ENCODE data around the gene DDRGK1. TPM values are rescaled to one million over a fixed set of nuclear protein-coding genes. Genes with fewer than 3 reads are reported as not detected.

The DDRGK1 gene
- total RNA-seq, 1 donor from 2014 or later: 45.3 TPM

- Mint-ChIP-seq H3K27me3 (ENCODE audit: unreplicated experiment) (no peaks in the 10 kb centered on the region), H3K9me3 (ENCODE audit: unreplicated experiment) (no peaks in the 10 kb centered on the region), H3K4me3 (ENCODE audit: unreplicated experiment) (no peak overlapping the region), H3K4me1 (ENCODE audit: unreplicated experiment) (no peaks in the 10 kb centered on the region), H3K36me3 (ENCODE audit: low read depth, unreplicated experiment) (peaks cover 9% of the 10 kb centered on the region), H3K27ac (ENCODE audit: unreplicated experiment) (no peak overlapping the region)
- TF ChIP-seq CTCF (IDR thresholded peaks at IDR 0.05; ENCODE audit: unreplicated experiment): no peak
- DNase-seq (ENCODE audit: low spot score): peak; percentile 34
Measured at GRCh38 chr20:3248167-3248992, 43.9 kb upstream of the DDRGK1 start.

- Mint-ChIP-seq H3K27me3 (ENCODE audit: unreplicated experiment) (no peaks in the 10 kb centered on the region), H3K36me3 (ENCODE audit: low read depth, unreplicated experiment) (peaks cover 7% of the 10 kb centered on the region), H3K4me1 (ENCODE audit: unreplicated experiment) (no peaks in the 10 kb centered on the region), H3K27ac (ENCODE audit: unreplicated experiment) (no peak overlapping the region), H3K4me3 (ENCODE audit: unreplicated experiment) (no peak overlapping the region), H3K9me3 (ENCODE audit: unreplicated experiment) (no peaks in the 10 kb centered on the region)
- DNase-seq (ENCODE audit: low spot score): no peak
- no peak for TF ChIP-seq CTCF (IDR thresholded peaks at IDR 0.05; ENCODE audit: unreplicated experiment)
Measured at GRCh38 chr20:3247638-3248037, 43.2 kb upstream of the DDRGK1 start.

- H3K27me3 Mint-ChIP-seq (ENCODE audit: unreplicated experiment): peaks cover 6% of the 10 kb centered on the region
- no peak overlapping the region for H3K4me3 Mint-ChIP-seq (ENCODE audit: unreplicated experiment)
- DNase-seq (ENCODE audit: low spot score): no peak
- no peak overlapping the region for H3K27ac Mint-ChIP-seq (ENCODE audit: unreplicated experiment)
- H3K4me1 Mint-ChIP-seq (ENCODE audit: unreplicated experiment): no peaks in the 10 kb centered on the region
- H3K9me3 Mint-ChIP-seq (ENCODE audit: unreplicated experiment): no peaks in the 10 kb centered on the region
- no peak for TF ChIP-seq CTCF (IDR thresholded peaks at IDR 0.05; ENCODE audit: unreplicated experiment)
- peaks cover 4% of the 10 kb centered on the region for H3K36me3 Mint-ChIP-seq (ENCODE audit: low read depth, unreplicated experiment)
Measured at GRCh38 chr20:3246682-3247081, 42.2 kb upstream of the DDRGK1 start.

DNA sequence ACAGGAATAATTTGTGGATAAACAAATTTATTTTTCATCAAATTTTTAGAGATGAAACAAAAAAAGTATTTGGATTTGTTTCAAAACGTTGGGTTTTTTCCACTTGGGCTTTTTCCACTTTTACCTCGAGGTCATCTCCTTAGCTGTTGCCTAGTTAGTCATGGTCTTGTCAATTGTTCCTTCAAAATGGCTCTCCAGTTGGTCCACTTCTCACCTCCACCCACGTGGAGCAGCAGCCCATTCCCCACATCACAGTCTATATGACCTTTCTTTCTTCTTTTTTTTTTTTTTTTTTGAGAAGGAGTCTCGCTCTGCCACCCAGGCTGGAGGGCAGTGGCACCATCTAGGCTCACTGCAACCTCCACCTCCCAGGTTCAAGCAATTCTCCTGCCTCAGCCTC, 41.2 kb upstream of the DDRGK1 start:
- no peak overlapping the region for H3K27ac Mint-ChIP-seq (ENCODE audit: unreplicated experiment)
- H3K4me1 Mint-ChIP-seq (ENCODE audit: unreplicated experiment): peaks cover 3% of the 10 kb centered on the region
- TF ChIP-seq CTCF (IDR thresholded peaks at IDR 0.05; ENCODE audit: unreplicated experiment): no peak
- no peak overlapping the region for H3K4me3 Mint-ChIP-seq (ENCODE audit: unreplicated experiment)
- H3K27me3 Mint-ChIP-seq (ENCODE audit: unreplicated experiment): peaks cover 11% of the 10 kb centered on the region
- no peaks in the 10 kb centered on the region for H3K9me3 Mint-ChIP-seq (ENCODE audit: unreplicated experiment)
- no peak for DNase-seq (ENCODE audit: low spot score)
- peaks cover 7% of the 10 kb centered on the region for H3K36me3 Mint-ChIP-seq (ENCODE audit: low read depth, unreplicated experiment)

GRCh38 chr20:3245156-3245555, 40.7 kb upstream of the DDRGK1 start:
- no peak for TF ChIP-seq CTCF (IDR thresholded peaks at IDR 0.05; ENCODE audit: unreplicated experiment)
- no peak for DNase-seq (ENCODE audit: low spot score)
- Mint-ChIP-seq H3K9me3 (ENCODE audit: unreplicated experiment) (no peaks in the 10 kb centered on the region), H3K4me1 (ENCODE audit: unreplicated experiment) (peaks cover 3% of the 10 kb centered on the region), H3K36me3 (ENCODE audit: low read depth, unreplicated experiment) (peaks cover 7% of the 10 kb centered on the region), H3K27ac (ENCODE audit: unreplicated experiment) (no peak overlapping the region), H3K27me3 (ENCODE audit: unreplicated experiment) (peaks cover 13% of the 10 kb centered on the region), H3K4me3 (ENCODE audit: unreplicated experiment) (no peak overlapping the region)

All from endothelial cell (in vitro differentiated cells).